ENCODE data around the gene LMNTD2.

DNA sequence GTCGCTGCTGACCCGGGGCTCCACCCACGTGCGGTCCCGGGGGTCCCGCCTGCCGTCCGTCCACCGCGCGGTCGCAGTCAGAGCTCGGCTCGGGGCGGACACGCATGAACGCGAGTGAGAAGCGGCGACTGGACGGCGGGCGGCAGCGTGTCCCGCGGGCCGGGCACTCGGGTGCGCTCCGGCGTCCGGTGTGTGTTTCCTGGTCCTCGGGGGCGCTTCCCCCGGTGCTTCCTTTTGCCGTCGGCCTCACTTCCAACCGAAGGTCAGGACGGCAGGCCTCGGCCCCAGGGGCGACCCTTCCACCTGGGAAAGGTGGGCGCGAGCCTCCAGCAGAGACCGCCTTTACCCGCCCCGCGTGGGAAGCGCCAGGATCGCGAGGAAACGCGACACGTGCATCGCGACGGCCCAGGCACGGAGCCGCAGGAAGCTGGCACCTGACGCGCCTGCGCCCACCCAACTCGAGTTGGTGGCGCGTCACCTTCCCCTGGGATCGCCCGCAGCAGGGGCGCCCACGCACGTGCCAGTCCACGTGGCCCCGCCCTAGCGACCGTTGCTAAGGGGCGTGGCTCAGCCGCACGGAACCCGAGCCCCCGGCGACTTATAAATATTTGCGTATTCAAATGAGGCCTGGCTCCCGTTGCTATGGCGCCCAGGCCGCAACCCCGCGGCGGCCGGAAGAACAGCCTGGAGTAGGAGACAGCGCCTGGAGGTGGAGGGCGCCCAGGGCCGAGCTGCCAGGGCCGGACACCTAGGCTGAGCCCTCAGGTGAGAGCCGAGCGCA is 23.5 kb downstream of the LMNTD2 start, which contains the start of gene LRRC56:
- no peak for TF ChIP-seq NFRKB (IDR thresholded peaks at IDR 0.05)
- TF ChIP-seq, protein P1, sequence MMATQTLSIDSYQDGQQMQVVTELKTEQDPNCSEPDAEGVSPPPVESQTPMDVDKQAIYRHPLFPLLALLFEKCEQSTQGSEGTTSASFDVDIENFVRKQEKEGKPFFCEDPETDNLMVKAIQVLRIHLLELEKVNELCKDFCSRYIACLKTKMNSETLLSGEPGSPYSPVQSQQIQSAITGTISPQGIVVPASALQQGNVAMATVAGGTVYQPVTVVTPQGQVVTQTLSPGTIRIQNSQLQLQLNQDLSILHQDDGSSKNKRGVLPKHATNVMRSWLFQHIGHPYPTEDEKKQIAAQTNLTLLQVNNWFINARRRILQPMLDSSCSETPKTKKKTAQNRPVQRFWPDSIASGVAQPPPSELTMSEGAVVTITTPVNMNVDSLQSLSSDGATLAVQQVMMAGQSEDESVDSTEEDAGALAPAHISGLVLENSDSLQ (IDR thresholded peaks at IDR 0.05), result no peak
- no peak for TF ChIP-seq SP1 (IDR thresholded peaks at IDR 0.05)
- TF ChIP-seq SUZ12 (IDR thresholded peaks at IDR 0.05), result no peak
- no peak for TF ChIP-seq ARNT (IDR thresholded peaks at IDR 0.05)
- TF ChIP-seq ELF4 (IDR thresholded peaks at IDR 0.05), result no peak
- TF ChIP-seq FOXM1 (IDR thresholded peaks at IDR 0.05; ENCODE audit: borderline replicate concordance), result no peak
- no peak for TF ChIP-seq FOXK2 (IDR thresholded peaks at IDR 0.05)
- no peak for TF ChIP-seq L3MBTL2 (conservative IDR thresholded peaks at IDR 0.05)
- TF ChIP-seq HDGF (IDR thresholded peaks at IDR 0.05; ENCODE audit: borderline replicate concordance), result no peak
- no peak for TF ChIP-seq ZNF384 (IDR thresholded peaks at IDR 0.05)
- no peak for TF ChIP-seq TARDBP (IDR thresholded peaks at IDR 0.05)
